Endothelial cell (in vitro differentiated cells): ENCODE measurements around the gene F7. TPM values are rescaled to one million over a fixed set of nuclear protein-coding genes. Genes with fewer than 3 reads are reported as not detected.
A peak's percentile ranks its signal among the peaks of the same experiment; 100 is the strongest.

Experiments
- DNase-seq: peaks from one replicate; pipeline ENCODE4 v3.0.0; 2021; ENCODE audit warnings: low spot score
- H3K27ac Mint-ChIP-seq: one replicate; pipeline ENCODE4 v1.8.0; 2021; ENCODE audit warnings: mixed read lengths, inconsistent platforms; ENCODE audit not compliant: unreplicated experiment
- H3K27me3 Mint-ChIP-seq: one replicate; pipeline ENCODE4 v1.8.0; 2021; ENCODE audit warnings: mild to moderate bottlenecking, moderate library complexity, mixed read lengths, inconsistent platforms; ENCODE audit not compliant: unreplicated experiment
- H3K36me3 Mint-ChIP-seq: one replicate; pipeline ENCODE4 v1.8.0; 2021; ENCODE audit warnings: mild to moderate bottlenecking, low read depth, mixed read lengths, inconsistent platforms; ENCODE audit not compliant: unreplicated experiment
- H3K4me1 Mint-ChIP-seq: one replicate; pipeline ENCODE4 v1.8.0; 2021; ENCODE audit warnings: mild to moderate bottlenecking, mixed read lengths, inconsistent platforms; ENCODE audit not compliant: unreplicated experiment
- H3K4me3 Mint-ChIP-seq: one replicate; pipeline ENCODE4 v1.8.0; 2021; ENCODE audit warnings: mild to moderate bottlenecking, mixed read lengths, inconsistent platforms; ENCODE audit not compliant: unreplicated experiment
- H3K9me3 Mint-ChIP-seq: one replicate; pipeline ENCODE4 v1.8.0; 2021; ENCODE audit warnings: mixed read lengths, inconsistent platforms; ENCODE audit not compliant: unreplicated experiment
- total RNA-seq: library from RNA; stranded (reverse); fragmentation: NEBNext Ultra II Directional; extraction: Animal tissue kit (Norgen Biotek cat#: 25700); gene quantifications from one replicate; pipeline ENCODE4 v1.2.1, GENCODE V29; 2021; ENCODE audit not compliant: unreplicated experiment
- TF ChIP-seq, protein P1 (sequence below): fragments of 200-600 bp; sonication (generic); IDR thresholded peaks from one replicate; pipeline ENCODE4 v1.5.0; 2021; ENCODE audit warnings: antibody characterized with exemption; ENCODE audit not compliant: unreplicated experiment

F7 gene
- total RNA-seq, 1 donor from 2014 or later: not detected

DNA sequence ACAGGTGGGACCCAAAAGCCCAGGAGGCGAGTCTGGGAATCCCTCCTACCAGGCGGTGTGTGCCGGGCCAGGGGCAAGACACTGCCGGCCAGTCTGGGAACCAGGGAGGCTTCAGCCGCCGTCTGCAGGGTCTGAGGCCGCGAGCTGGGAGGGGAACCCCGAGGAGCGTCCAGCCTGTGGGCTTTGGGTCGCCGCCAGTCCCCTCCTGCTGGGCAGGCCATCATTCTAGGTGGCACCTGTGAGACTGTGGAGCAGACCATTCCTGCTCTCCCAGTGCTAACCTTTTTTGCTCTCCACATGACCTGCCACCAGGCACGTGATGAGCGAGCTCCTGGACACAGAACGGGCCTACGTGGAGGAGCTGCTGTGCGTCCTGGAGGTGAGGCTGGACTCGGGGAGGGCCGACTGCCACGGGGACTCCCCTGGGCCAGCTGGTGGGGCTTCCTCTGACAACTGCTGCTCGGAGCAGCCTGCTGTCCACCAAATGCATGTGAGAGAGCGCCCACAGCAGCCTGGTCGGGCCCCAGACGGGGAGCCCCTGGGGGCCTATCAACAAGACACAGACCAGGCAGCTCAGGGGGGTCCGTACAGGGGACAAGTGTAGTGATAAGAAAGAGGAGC lies 24.6 kb upstream of the F7 start:
- peaks cover 10% of the 10 kb centered on the region for H3K27me3 Mint-ChIP-seq
- DNase-seq: no peak
- TF ChIP-seq, protein P1, sequence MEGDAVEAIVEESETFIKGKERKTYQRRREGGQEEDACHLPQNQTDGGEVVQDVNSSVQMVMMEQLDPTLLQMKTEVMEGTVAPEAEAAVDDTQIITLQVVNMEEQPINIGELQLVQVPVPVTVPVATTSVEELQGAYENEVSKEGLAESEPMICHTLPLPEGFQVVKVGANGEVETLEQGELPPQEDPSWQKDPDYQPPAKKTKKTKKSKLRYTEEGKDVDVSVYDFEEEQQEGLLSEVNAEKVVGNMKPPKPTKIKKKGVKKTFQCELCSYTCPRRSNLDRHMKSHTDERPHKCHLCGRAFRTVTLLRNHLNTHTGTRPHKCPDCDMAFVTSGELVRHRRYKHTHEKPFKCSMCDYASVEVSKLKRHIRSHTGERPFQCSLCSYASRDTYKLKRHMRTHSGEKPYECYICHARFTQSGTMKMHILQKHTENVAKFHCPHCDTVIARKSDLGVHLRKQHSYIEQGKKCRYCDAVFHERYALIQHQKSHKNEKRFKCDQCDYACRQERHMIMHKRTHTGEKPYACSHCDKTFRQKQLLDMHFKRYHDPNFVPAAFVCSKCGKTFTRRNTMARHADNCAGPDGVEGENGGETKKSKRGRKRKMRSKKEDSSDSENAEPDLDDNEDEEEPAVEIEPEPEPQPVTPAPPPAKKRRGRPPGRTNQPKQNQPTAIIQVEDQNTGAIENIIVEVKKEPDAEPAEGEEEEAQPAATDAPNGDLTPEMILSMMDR: no peak
- no peaks in the 10 kb centered on the region for H3K9me3 Mint-ChIP-seq
- no peak overlapping the region for H3K27ac Mint-ChIP-seq
- H3K4me1 Mint-ChIP-seq: peaks cover 8% of the 10 kb centered on the region
- no peak overlapping the region for H3K4me3 Mint-ChIP-seq
- peaks cover 3% of the 10 kb centered on the region for H3K36me3 Mint-ChIP-seq

- DNase-seq: no peak
- peaks cover 3% of the 10 kb centered on the region for H3K36me3 Mint-ChIP-seq
- H3K27ac Mint-ChIP-seq: no peak overlapping the region
- peaks cover 8% of the 10 kb centered on the region for H3K4me1 Mint-ChIP-seq
- TF ChIP-seq, protein P1: no peak
- peaks cover 13% of the 10 kb centered on the region for H3K27me3 Mint-ChIP-seq
- no peak overlapping the region for H3K4me3 Mint-ChIP-seq
- H3K9me3 Mint-ChIP-seq: no peaks in the 10 kb centered on the region
Measured at GRCh38 chr13:113082198-113083021, 23.2 kb upstream of the F7 start.

DNA sequence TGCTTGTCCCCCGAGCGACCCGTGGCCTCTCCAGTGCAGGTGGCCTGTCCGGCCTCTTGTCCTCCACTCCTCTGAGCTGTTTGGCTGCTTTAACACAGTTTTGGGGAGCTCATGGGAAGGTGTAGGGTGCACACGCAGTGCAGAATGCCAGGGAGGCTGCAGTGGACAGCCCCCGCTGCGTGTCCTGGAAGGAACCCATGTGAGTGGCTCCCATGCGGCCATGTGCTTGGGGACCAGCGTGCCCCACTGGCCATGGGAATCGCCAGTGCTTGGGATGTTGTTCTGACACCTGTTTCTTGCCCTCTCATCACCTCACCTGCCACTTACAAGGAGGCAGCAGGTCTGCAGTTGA lies 22.6 kb upstream of the F7 start:
- TF ChIP-seq, protein P1: no peak
- Mint-ChIP-seq H3K4me1 (peaks cover 8% of the 10 kb centered on the region), H3K36me3 (peaks cover 3% of the 10 kb centered on the region), H3K27ac (no peak overlapping the region), H3K9me3 (no peaks in the 10 kb centered on the region), H3K4me3 (no peak overlapping the region), H3K27me3 (peaks cover 11% of the 10 kb centered on the region)
- DNase-seq: no peak

DNA sequence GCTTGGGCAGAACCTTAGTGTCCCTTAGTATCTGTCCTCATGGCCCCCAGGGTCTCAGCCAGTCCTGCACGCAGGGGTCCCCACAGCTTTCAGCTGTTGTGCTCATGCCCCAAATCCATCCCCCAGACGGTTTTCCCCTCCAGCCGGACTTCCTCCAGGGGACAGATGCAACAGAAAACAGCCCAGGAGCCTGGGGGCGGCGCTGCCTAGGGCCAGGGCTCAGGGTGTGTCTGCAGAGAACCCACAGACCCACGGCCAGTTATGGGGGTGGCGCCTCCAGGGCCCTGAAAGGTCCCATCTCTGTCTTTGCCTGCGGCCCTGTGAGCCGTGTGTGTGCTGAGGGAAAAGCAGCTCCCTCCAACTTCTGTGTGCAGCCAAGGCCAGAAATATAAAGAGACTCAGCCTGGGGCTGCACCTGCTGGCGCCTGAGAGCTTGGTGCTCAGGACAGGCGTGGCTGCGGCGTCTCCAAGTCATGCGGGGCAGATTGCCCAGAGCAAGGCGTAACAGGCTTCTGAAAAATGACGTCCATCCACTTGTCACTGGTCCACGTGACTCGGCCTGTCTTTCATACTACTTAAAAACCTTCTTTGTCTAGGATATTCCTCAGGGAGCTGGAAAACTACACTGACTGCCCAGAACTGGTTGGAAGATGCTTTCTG lies 22.1 kb upstream of the F7 start:
- Mint-ChIP-seq H3K27ac (peak overlapping the region; percentile 25), H3K4me3 (no peak overlapping the region), H3K27me3 (peaks cover 11% of the 10 kb centered on the region), H3K4me1 (peaks cover 8% of the 10 kb centered on the region), H3K36me3 (peaks cover 3% of the 10 kb centered on the region), H3K9me3 (no peaks in the 10 kb centered on the region)
- DNase-seq: no peak
- TF ChIP-seq, protein P1: no peak
